Esophagus squamous epithelium (tissue), 5 donors: ENCODE measurements around the gene SKOR1. TPM values are rescaled to one million over a fixed set of nuclear protein-coding genes. Genes with fewer than 3 reads are reported as not detected.
A peak's percentile ranks its signal among the peaks of the same experiment; 100 is the strongest.

ENCODE experiments used
- DNase-seq: peaks from one replicate; lab custom pipeline; 2025; lab: John Stamatoyannopoulos, UW
- H3K27ac ChIP-seq, 4 donors: fragments of 200-600 bp; sonication (generic); one replicate each; pipeline ENCODE4 v1.5.1; 2016 to 2019; ENCODE audit warnings: mild to moderate bottlenecking in 1 of 4
- H3K27me3 ChIP-seq, 4 donors: fragments of 200-600 bp; sonication (generic); 1 replicate in 3 of 4; 2 replicates in 1 of 4; pipeline versions ENCODE4 v1.5.1 to v1.6.0; 2017 to 2021; ENCODE audit warnings: antibody characterized with exemption in 1 of 4
- H3K36me3 ChIP-seq, 3 donors: fragments of 200-600 bp; sonication (generic); one replicate each; pipeline ENCODE4 v1.5.1; 2016 to 2019
- H3K4me1 ChIP-seq, 3 donors: fragments of 200-600 bp; sonication (generic); one replicate each; pipeline ENCODE4 v1.5.1; 2017 to 2019
- H3K4me3 ChIP-seq, 4 donors: fragments of 200-600 bp; sonication (generic); 1 replicate in 3 of 4; 2 replicates in 1 of 4; pipeline ENCODE4 v1.5.1; 2016 to 2019; ENCODE audit warnings: mild to moderate bottlenecking in 2 of 4, moderate library complexity in 1 of 4
- H3K9me3 ChIP-seq, 3 donors: fragments of 200-600 bp; sonication (generic); one replicate each; pipeline ENCODE4 v1.5.1; 2016 to 2019
- CTCF ChIP-seq, 6 experiments: fragments of 450-650 bp in 4 of 6; fragments of 200-600 bp in 2 of 6; sonication (generic) in 2 of 6; IDR thresholded peaks; one replicate each; pipeline ENCODE4 v1.5.1; 2016 to 2019; ENCODE audit warnings: antibody characterized with exemption in 6 of 6, mild to moderate bottlenecking in 4 of 6, moderate library complexity in 4 of 6
- POLR2A ChIP-seq, 4 donors: fragments of 450-650 bp; IDR thresholded peaks; one replicate each; pipeline ENCODE4 v1.6.1; 2017; ENCODE audit warnings: antibody characterized with exemption in 4 of 4, mild to moderate bottlenecking in 4 of 4, moderate library complexity in 3 of 4
- WGBS, 2 donors: methylation state at CpG; one replicate each; pipeline ENCODE4 v1.1.5; 2018; 5-methylcytosine and 5-hydroxymethylcytosine counted together
- intact Hi-C: fragments of 100-400 bp; cut with DNase I; formaldehyde crosslinking; loops from one replicate; pipeline ENCODE4 v1.15.0; 2022
- total RNA-seq, 4 donors: library from RNA; depleted of rRNA; stranded (reverse); fragments of >200 nt; gene quantifications; one replicate each; pipeline ENCODE4 v1.1.0, GENCODE V29; 2016
- donor health status: DM: yes; HTN: yes; CAD: no.

The SKOR1 gene
- under 1 TPM; 0.09 to 0.76 (median 0.28) TPM for total RNA-seq

GRCh38 chr15:67824976-67825880 lies at the start of gene SKOR1:
Gene SKOR1, plus strand, starts transcription at chr15:67825509. Its CDS starts 94 bp downstream, at chr15:67825603.
- 1% methylated on average over 23 to 25 of the region's 58 CpGs for WGBS, 2 donors
- no peak for DNase-seq
- intact Hi-C loops = no loop called here
- TF ChIP-seq CTCF (IDR thresholded peaks at IDR 0.05) = no peak
- TF ChIP-seq POLR2A (IDR thresholded peaks at IDR 0.05) = no peak
- Histone ChIP-seq H3K27ac (no peak within 1 kb of the TSS), H3K36me3 (no peaks in the 10 kb centered on the region), H3K9me3 (no peaks in the 10 kb centered on the region), H3K4me3 (peak within 1 kb of the TSS in 3 of 4 donors; percentile 23 to 48 (median 31)), H3K4me1 (peaks cover 33 to 100% (median 69%) of the 10 kb centered on the region in 3 donors), H3K27me3 (peaks cover 55 to 100% (median 78%) of the 10 kb centered on the region in 4 donors)

GRCh38 chr15:67775998-67776397 lies 49.3 kb upstream of the SKOR1 start:
- 86 to 100% methylated on average over 2 to 3 of the region's 3 CpGs for WGBS, 2 donors
- no peaks in the 10 kb centered on the region for H3K9me3 ChIP-seq
- H3K4me3 ChIP-seq = no peak overlapping the region
- intact Hi-C loops = no loop called here
- TF ChIP-seq POLR2A (IDR thresholded peaks at IDR 0.05) (no peak), CTCF (IDR thresholded peaks at IDR 0.05) (no peak)
- no peak overlapping the region for H3K27ac ChIP-seq
- peaks cover 0 to 8% (median 0%) of the 10 kb centered on the region in 3 donors for H3K36me3 ChIP-seq
- H3K4me1 ChIP-seq = no peaks in the 10 kb centered on the region
- H3K27me3 ChIP-seq = no peaks in the 10 kb centered on the region
- DNase-seq = no peak

GRCh38 chr15:67776600-67776999 lies 48.7 kb upstream of the SKOR1 start:
- Histone ChIP-seq H3K27me3 (no peaks in the 10 kb centered on the region), H3K4me1 (no peaks in the 10 kb centered on the region), H3K36me3 (peaks cover 0 to 8% (median 0%) of the 10 kb centered on the region in 3 donors), H3K9me3 (no peaks in the 10 kb centered on the region), H3K4me3 (no peak overlapping the region), H3K27ac (no peak overlapping the region)
- TF ChIP-seq POLR2A (IDR thresholded peaks at IDR 0.05) = no peak
- TF ChIP-seq CTCF (IDR thresholded peaks at IDR 0.05) = no peak
- intact Hi-C loops = no loop called here
- 75 to 77% methylated on average over 3 of the region's 3 CpGs for WGBS, 2 donors
- DNase-seq = no peak

- TF ChIP-seq CTCF (IDR thresholded peaks at IDR 0.05) (no peak), POLR2A (IDR thresholded peaks at IDR 0.05) (no peak)
- Histone ChIP-seq H3K9me3 (no peaks in the 10 kb centered on the region), H3K4me3 (no peak overlapping the region), H3K4me1 (no peaks in the 10 kb centered on the region), H3K27me3 (no peaks in the 10 kb centered on the region), H3K36me3 (peaks cover 0 to 8% (median 0%) of the 10 kb centered on the region in 3 donors), H3K27ac (no peak overlapping the region)
- intact Hi-C loops = no loop called here
- WGBS, 2 donors = 74 to 79% methylated on average over 4 of the region's 5 CpGs
- DNase-seq = no peak
Measured at GRCh38 chr15:67777071-67777470, 48.2 kb upstream of the SKOR1 start.

GRCh38 chr15:67777773-67778172 lies 47.5 kb upstream of the SKOR1 start:
- H3K4me1 ChIP-seq = no peaks in the 10 kb centered on the region
- TF ChIP-seq POLR2A (IDR thresholded peaks at IDR 0.05) (no peak), CTCF (IDR thresholded peaks at IDR 0.05) (no peak)
- H3K27ac ChIP-seq = no peak overlapping the region
- H3K27me3 ChIP-seq = no peaks in the 10 kb centered on the region
- no peak for DNase-seq
- H3K9me3 ChIP-seq = no peaks in the 10 kb centered on the region
- intact Hi-C loops = no loop called here
- WGBS, 2 donors = 80 to 90% methylated on average over 2 of the region's 2 CpGs
- no peak overlapping the region for H3K4me3 ChIP-seq
- H3K36me3 ChIP-seq = peaks cover 0 to 13% (median 0%) of the 10 kb centered on the region in 3 donors
